Liver (tissue), 3 donors: ENCODE data around the gene SETX.

Experiments used
- CTCF ChIP-seq: fragments of 150-350 bp; IDR thresholded peaks from 2 replicates; pipeline ENCODE4 v1.5.1; 2017; ENCODE audit warnings: improper control_type of control experiment, low read depth, low read length; ENCODE audit not compliant: missing input control
- HNF4A ChIP-seq, 2 donors: conservative IDR thresholded peaks; 2 replicates each; pipeline ENCODE4 v1.6.1; 2016; ENCODE audit warnings: antibody characterized with exemption in 2 of 2, mild to moderate bottlenecking in 2 of 2
- MAX ChIP-seq: IDR thresholded peaks from 2 replicates; pipeline ENCODE4 v1.6.1; 2016; ENCODE audit warnings: antibody characterized with exemption
- NR2F2 ChIP-seq: IDR thresholded peaks from 2 replicates; pipeline ENCODE4 v1.6.1; 2016; ENCODE audit warnings: antibody characterized with exemption
- RAD21 ChIP-seq, 2 donors: IDR thresholded peaks; 2 replicates each; pipeline ENCODE4 v1.6.1; 2016; ENCODE audit warnings: antibody characterized with exemption in 2 of 2, mild to moderate bottlenecking in 2 of 2
- RXRA ChIP-seq, 2 donors: IDR thresholded peaks; 2 replicates each; pipeline ENCODE4 v1.6.1; 2017 to 2018; ENCODE audit warnings: antibody characterized with exemption in 2 of 2, mild to moderate bottlenecking in 1 of 2
- SP1 ChIP-seq: IDR thresholded peaks from 2 replicates; pipeline ENCODE4 v1.6.1; 2018; ENCODE audit warnings: antibody characterized with exemption, mild to moderate bottlenecking
- YY1 ChIP-seq: IDR thresholded peaks from 2 replicates; pipeline ENCODE4 v1.6.1; 2016; ENCODE audit warnings: antibody characterized with exemption, mild to moderate bottlenecking
- donor health status: healthy.
- donor health status: healthy.

GRCh38 chr9:132391449-132391848 is 36.7 kb upstream of the SETX start:
- TF ChIP-seq CTCF (no peak), HNF4A (conservative IDR thresholded peaks at IDR 0.05) (no peak), RXRA (IDR thresholded peaks at IDR 0.05) (no peak), MAX (no peak), NR2F2 (no peak), SP1 (no peak), RAD21 (IDR thresholded peaks at IDR 0.05) (no peak), YY1 (no peak)
